DMS 273 (cell line): ENCODE results near the gene ITPRIP.

ENCODE experiments used
- DNase-seq: peaks from one replicate; lab custom pipeline; 2025; ENCODE audit not compliant: unreplicated experiment; lab: John Stamatoyannopoulos, UW

The ITPRIP gene

DNA sequence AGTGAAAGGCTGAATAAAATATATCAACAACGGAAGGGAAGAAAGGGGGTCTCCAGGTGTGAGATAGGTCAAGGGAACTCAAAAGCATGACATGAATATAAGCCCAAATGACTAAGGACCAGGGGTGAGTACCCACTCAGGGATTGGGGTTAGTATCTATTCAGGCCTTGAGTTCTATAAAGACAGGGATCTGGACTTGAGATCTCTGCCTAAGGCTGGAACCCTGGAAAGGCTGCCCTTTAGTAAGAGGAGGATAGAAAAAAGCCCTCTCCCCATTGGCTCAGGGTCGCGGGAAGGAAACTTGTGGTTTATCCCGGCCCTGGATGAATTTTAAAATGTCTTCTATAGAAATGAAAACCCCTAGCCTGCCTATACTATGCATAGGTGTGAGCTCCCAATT is 2.4 kb upstream of the ITPRIP start:
- no peak for DNase-seq

DNA sequence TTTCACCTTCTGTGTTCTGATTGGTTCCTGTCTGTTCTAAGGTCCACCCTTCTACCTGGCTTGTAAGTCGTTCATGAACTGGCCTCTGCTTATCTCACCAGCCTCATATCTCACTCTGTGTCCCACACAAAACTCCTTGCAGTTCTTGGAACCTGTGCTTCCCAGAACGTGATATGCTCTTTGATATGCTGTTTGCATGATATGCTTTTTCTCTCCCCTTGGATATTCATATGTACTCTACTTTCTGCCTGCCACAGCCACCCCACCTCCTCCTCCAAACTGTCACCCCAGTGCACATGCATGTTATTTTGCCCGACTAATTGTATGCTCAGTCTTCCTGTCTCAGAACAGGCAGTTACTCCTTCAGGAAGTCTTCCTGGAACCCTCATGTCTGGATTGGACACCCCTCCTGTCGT is 1.9 kb upstream of the ITPRIP start:
- DNase-seq = no peak

DNA sequence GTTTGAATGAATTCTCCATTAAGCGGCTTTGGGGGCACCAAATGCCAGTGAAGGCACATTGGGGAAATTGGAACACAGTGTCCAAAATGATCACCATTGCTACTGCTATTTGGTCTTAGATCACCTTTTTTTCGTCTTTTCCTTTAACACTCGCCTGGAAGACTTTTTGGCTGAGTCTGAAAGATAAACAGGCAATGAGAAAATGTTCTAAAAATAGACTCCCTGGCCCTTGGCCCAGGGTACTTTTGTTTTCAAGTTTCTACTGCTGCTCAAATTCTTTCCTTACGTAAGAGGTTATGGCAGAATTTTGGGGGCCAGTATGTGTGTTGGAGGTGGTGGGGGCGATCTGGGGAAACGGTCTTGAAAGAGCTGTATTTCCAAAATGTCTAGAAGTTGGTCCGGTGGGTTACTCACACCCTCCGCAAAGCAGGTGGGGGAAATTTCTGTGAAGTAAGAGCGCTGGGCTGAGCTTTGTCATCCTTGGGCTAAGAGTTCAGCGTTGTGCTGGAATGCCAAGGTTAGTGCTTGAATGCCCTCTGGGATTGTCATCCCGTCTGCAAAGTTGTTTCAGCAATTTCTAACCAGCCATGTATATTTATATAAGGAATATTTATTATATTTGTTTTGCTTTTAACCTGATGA is 1.3 kb upstream of the ITPRIP start:
- DNase-seq = peak; percentile 47

DNA sequence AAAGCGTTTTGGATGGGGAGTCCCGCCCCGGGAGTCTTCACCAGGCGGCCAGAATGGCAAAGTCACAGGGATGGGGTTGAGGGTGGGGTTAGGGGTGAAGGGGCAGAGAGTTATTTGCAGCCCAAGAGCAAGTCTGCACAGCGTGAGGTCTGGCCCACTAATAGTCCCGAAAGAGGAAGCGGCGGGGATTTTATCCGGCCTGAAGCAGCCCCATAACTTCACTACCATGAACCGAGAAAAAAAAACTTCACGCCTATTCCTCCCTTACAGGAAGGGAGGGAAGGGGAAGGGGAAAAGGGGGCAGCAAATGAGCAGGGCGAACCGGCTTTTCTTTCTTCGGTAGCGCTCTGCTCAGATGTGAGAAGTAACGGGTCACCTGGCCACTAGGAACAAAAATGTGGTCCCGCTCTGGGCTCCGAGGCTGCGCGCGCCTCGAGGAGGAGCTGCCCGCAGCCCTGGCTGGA is 712 bp downstream of the ITPRIP start:
- peak; percentile 73 for DNase-seq

DNA sequence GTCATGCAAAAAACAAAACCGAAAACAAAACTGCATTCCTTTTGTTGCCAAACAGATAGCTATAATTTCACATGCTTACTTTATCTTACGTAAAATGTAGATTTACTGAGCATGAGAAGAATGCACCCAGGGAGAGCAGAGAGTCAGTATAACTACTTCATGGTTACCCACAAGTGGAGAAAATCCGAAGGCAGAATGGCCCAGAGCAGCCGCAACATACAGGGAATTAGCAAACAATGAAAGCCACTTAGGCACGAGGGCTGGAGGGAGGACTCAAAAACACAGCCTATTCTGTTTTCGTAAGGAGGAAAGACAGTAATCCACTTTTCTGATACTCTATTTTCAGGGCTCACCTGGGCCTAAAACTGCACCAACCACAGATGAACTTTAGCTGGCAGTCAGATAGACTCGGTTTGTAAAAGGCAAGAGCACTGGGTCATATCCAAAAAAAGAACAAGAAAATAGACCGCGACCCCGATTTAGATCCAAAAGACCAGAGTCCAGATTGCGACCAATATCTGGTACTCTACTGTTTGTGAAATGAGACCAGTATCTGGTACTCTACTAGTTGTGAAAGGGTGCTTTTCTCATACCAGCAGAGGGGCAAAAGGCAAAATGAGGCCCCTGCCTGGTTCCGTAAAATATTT is 1.3 kb downstream of the ITPRIP start:
- DNase-seq = no peak

DNA sequence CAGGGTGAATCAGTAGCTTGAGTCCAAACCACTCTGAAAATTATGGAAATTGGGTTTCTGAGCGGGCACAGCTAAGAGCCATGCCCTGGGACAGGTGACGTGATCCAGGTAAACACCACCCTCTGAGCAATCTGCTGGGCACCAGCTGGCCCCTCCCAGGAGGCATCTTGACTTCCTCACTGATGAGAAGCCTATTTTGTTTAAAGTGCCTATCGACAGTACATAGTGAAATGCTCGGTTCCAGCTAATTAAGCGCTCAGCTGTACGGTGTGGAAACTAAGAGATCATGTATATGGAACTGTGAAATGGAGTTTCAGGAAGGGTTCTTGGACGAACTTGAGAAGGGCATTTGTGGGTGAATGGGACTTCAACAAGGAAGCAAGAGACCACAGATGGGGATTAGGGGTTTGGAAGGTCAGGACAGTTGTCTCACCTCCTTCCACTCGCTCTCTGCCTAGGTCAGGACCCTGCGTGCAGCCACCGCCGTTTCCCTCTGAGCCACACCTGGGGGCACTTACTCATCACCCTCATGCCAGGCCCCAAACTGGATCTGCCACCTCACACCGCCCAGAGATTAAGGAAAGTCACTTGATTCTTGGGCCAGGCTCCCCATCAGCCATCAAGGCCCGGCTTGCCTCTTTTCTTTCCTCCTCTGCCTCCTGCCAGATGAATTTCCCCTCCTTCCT is 3.2 kb downstream of the ITPRIP start:
- DNase-seq = peak; percentile 41

DNA sequence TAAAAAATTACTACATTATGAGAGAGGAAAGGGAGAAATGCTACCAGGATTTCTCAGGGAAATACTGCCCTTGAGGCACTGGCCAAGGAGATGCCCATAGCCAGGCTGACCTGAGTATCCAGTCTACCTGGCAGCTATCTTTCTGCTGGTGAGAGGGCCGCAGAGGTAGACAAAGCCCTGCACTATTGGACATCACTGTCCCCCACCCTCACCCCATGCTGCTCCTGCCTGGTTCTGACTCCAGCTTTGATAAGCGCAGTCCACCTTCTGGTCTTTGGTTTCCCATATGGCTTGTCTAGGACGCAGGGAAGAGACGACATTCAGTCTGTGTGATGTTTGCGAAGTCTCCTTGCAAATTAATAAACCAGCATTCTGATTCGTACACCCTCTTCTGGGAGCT is 3.7 kb downstream of the ITPRIP start:
- peak; percentile 41 for DNase-seq

DNA sequence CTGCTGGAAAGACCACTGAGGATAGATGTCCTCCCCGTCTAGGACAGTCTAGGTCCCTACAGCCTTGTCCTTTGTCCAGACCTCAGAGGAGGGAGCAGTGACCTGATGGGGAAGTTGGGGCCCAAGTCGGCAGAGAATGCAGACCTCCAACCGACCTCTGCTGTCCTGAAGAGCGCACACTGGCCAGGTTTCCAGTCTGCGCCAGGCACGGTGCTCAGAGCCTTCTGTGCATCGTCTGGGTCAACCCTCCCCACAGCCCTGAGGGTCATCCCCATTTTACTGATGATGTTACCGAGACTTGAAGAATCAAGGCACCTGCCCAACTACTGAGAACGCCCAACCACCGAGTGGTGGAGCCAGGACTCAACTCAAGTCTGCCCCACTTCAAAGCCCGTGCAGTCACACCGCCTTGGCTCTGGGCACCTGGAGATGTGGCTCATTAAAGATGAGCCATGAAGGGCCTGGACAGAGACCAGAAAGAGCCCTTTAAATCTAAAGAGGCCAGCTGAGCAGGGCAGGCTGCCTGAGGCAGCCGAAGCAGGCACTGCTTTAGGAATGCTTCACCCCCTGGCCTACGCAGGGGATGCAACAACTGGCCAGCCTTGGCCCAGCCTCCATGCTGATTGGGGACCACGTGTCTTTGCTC is 4.4 kb downstream of the ITPRIP start:
- no peak for DNase-seq

DNA sequence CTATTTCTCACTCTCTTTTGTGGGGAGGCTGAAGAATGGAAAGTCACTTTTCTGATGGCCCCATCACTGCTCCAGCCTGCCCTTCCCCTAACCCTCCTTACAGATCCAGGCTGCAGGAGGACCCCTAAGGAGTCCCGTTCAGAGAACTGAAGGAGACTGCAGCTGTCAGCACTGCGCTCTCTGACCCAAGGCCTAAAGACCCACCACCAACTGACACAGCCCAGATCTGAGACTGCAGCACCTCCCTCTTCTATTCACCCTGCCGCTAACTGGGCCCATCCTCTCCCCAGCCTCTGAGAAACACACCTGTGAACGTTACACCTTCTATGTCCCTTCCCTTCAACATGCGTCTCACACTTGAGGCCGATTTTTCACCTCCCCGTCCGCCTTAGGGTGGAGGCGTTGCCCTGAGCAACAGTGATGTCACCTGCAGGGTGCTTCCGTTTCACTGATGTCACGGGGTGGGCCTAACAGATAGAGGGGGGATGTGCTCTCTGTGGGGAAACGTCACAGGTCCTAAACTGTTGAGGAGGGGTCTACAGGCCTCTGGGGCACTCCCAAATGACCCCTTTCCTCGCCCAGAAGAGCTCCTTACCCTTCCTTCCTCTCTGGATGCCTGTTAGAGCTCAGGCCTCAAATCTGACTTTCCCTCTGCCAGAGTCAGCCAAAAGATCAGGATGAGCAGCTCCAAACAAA is 5.1 kb downstream of the ITPRIP start:
- DNase-seq = no peak

DNA sequence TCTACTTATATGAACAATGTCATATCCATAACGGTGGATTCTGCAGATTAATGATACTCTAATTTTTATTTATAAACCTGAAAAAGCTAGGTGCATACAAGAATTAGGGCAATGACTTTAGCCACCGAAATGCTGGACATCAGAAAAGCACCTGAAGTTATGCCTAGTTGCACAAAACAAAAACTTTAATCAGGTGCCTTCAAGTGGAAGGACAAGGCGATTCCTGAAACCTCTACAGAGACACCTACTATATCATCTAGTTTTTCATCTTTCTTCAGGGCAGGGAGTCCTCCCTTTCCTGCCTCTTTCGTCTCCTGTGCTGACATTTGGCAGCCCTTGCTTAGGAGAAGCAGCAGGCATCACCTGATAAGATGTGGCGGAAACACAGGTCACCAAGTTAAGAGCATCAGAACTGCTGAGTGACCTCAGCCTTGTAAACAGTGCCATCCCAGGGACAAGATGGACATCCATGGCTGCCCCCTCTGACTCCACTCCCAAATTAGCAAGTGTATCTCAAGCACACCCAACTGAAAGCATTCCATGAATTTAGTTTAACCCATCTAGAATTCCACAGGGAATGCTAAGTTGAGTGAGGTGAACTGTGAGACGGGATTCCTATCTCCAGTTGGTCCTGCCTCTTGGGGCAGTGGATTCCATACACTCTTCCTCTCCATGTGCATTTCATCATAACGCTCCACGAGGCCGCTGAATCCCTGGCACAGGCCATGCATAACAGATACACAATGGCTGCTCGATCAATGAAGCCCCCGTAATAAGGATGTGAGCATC is 5.8 kb downstream of the ITPRIP start:
- no peak for DNase-seq

DNA sequence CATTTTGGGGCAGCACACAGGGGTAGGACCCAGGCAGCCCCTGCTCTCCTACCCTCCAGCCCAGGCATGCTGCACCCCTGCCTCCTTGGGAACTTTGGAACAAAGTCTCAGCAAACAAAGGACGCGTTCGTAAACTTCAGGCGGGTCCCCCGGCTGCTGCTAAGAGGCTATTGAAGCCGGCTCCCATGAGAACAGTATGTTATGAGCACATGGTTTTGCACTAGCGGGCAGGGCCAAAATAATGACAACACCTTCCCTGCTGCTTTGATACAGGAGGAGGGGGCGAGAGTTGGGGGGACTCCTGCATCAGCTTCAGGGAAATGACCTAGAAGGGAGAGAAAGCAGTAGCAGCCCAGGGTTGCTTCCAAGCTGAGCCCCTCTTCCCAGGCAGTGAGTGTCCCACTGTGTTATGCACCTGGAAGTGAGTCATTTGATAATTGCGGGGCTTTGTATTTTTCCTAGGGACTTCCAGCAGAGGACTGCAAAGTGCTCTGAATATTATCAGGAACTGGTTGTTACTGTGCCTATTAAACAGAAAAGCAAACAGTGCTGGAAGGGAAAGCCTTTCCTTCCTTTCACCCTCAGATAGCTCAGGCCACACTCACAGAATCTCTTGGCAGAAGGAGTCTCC is 6.9 kb downstream of the ITPRIP start:
- peak; percentile 40 for DNase-seq

DNA sequence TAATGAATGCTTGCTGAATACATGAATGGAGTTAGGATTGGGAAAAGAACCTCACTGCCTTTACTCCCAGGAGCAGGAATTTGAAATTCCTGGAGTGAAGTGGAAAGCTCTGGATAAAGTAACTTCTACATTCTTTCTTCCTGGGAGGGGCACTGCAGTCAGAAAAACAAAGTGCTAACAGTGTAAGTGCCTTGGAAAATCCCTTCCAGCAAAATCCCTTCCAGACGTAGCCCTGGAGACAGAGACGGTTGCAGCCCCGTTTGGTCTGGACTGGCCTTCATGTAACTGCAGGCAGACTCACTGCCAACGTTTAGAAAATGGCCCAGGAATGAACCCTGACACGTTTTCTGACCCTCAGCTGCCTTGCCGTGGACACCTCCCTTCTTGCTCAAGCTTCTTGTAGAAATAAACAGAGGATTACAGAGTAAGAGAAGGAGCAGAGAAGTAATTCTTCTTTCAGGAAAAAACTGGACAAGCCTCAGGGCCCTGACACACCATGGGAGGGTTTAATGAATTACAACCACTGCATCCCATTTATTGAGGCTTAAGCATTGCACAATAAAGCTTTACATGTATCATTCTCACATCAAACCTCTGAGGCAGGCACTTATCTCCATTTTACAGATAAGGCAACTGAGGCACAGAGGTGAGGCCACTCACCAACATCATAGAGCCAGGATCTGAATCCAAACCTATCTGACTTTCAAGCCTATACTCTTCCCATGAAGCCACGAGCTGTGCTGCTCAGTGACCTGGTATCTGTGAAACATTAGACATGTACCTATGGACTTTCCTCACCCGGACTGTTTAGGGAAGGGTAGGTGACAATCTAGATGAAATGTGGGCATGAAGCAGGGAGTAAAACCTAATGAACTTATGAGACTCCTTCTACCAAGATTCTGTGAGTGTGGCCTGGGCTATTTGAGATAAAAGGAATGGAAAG is 7.8 kb downstream of the ITPRIP start:
- no peak for DNase-seq

DNA sequence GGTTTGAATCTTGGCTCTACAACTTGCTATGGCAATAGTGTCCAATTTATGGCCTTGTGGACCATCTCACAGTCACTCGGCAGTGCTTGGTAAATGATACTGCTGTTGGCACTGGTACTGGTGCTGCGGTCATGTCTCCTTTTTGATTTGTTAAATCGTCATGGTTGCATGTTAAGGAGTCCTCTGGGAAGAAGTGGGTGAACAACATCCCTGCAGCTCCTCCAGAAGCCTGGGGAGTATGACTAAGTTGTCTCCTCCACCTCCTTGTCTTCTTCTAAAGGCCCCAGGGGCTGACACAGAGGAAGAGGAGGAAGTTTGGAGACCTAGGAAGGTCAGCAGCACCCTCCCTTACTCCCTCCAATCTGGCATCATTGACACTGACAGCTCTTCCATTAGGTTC is 8.5 kb downstream of the ITPRIP start:
- no peak for DNase-seq

DNA sequence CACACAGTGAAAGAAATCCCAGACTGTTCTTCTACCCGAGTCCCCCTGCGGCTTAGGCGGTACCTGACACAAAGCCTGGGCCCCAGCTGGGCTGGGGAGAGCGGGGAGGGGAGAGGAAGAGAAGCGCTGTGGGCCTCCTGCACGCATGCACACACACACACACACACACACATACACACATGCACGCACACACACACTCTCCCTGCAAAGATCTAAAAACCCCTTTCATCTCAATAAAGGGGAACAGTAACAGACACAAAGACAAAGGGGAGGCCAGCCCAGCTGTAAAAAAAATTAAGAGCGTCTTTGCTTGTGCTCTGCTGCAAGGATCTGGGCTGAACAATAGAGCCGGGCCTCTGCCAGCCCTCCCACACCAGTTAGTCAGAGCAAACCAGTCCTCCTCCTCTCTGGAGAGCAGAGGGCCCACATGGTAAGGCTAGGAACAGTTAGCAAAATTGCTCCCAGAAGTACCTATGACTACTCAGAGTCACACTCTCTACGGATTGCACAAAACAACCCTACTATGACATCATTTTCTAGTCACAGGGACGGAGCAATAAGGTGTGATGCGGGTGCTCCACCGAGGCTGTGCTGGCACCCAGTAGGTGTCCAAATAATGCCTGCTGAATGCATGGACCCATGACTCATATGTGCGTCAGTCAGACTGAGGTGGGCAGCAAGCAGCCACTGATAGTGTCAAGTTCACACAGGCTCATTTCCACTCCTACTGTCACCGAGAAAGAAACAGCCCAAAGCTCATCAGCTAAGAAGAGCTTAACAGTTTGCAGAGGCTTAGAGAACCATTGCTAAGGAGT is 9.2 kb downstream of the ITPRIP start:
- peak; percentile 26 for DNase-seq

DNA sequence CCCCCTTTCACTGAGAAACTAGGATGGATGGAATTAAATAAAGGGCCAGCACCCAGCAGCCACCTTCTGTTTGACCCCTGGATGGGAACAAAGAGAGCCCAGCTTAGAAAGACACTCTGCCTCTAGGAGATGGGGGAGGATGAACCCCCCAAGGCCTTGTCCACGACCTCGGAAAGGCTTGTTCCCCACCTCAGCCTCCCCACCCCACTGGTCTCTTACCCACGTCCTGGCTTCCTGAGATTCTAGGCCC is 9.7 kb downstream of the ITPRIP start:
- DNase-seq = no peak

DNA sequence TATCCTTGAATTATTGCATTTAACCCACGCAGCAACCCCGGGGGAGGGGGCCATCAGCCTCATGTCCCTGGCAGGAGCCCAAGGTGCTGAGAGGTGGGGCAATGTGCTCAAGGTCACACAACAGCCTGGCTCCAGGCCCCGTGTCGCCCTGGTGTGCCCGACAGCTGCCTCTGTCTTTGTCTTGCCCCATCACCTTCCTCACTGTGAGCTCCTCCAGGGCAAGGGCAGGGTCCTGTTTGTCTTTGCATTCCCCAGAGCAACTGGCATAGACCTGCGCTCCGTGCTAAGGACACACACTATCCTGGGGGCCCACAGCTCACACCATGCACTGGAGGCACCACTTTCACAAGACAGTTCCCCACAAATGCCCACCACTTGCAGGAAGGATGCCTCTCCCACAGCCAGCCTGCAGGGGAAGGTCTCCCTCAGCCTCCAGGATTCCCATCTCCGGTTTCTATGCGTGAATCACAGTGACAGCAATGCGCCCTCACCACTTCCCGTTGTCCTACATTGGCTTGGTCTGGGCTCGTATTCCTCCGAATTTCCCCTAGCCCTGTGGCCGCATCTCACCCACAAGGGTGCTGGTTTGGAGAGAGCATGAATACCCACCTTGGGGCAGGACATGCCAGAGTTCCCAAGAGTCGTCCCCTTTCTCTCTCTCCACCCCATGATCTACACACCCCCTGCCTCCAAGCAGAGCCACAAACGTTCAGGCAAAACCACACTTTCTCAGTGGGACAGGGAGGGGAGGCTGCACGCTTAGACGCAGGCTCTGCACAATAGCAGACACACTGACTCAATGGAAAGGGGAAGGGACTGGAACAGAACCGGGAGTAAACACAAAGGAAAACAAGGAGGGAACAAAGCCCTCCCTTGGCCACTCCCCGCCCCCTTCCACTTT is 10.3 kb downstream of the ITPRIP start:
- DNase-seq = no peak

DNA sequence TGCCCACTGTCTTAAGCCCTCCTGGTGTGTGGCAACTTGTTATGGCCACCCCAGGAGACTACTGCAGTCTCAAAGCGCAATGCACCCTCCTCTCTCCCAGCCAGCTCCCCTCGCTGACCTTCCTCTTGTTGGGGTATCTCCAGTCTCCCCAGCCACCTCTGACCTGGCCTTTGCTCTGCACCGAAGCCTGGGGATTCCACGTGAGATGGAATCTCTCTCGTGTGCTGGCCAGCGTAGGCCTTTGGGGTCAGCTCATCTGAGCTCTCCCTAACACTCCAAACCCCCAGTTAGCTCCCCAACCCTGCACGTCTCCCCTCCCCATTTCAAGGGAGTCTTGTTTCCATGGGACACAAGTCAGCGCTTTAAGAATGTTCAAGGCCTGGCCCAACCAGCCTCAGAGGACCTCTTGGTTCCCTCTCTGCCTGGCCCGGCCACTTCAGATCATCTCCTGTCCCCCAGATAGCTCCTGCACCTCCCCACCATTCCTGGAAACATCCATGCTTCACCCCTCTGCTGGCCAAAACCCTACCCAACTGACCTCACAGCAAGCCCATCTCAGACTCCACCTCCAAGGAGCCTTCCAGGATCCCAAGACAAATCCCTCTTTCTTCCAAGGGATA is 11.2 kb downstream of the ITPRIP start:
- DNase-seq = no peak
